Adrenal gland (tissue), 5 donors: ENCODE data around the gene ANKRD44.

Experiments
- CTCF ChIP-seq, 6 experiments: fragments of 450-650 bp in 4 of 6; fragments of 200-600 bp in 2 of 6; sonication (generic) in 1 of 6; IDR thresholded peaks; 1 replicate in 5 of 6; 2 replicates in 1 of 6; pipeline versions ENCODE4 v1.5.1 to v1.8.0; 2016 to 2021; ENCODE audit warnings: antibody characterized with exemption in 6 of 6, mild to moderate bottlenecking in 2 of 6, moderate library complexity in 1 of 6
- POLR2A ChIP-seq, 2 donors: fragments of 450-650 bp; IDR thresholded peaks; one replicate each; pipeline ENCODE4 v1.6.1; 2017; ENCODE audit warnings: antibody characterized with exemption in 2 of 2, mild to moderate bottlenecking in 2 of 2, moderate library complexity in 1 of 2
- donor health status: DM: no; HTN: no; CAD: no.

GRCh38 chr2:197108758-197109157 lies 201.8 kb downstream of the ANKRD44 start:
- no peak for TF ChIP-seq CTCF (IDR thresholded peaks at IDR 0.05)
- TF ChIP-seq POLR2A (IDR thresholded peaks at IDR 0.05): peak in 1 of 2 donors; percentile 24
